Endothelial cell of umbilical vein (primary cell): ENCODE data around the gene ZDHHC23. TPM values are rescaled to one million over a fixed set of nuclear protein-coding genes. Genes with fewer than 3 reads are reported as not detected.

Source experiments
- BruUV-seq: library from RNA; stranded (reverse); fragments of 400-500 nt; replicated peaks from 2 replicates; lab custom pipeline; 2021; lab: Mats Ljungman, UMichigan
- CTCF ChIA-PET: fragments of 300-600, 350-600 bp; sonication (Branson Sonifier 250); formaldehyde crosslinking; loops from one replicate; lab custom pipeline; 2021; ENCODE audit warnings: antibody characterized with exemption, inconsistent platforms; lab: Charles Lee
- POLR2A ChIA-PET: fragments of 300-600, 350-600 bp; sonication (Branson Sonifier 250); formaldehyde crosslinking; loops from one replicate; lab custom pipeline; 2021; ENCODE audit warnings: antibody characterized with exemption, inconsistent platforms; lab: Charles Lee
- DNase-seq: peaks from one replicate; pipeline ENCODE4 v3.0.0-alpha.2; 2011; ENCODE audit warnings: low read depth, low spot score
- FAIRE-seq: peaks from 2 replicates; lab custom pipeline; 2011; peaks lifted over from hg19 to GRCh38; lab: Jason Lieb, UNC
- H2AFZ ChIP-seq: 2 replicates; pipeline ENCODE4 v1.6.0; 2012; ENCODE audit warnings: low read depth, low read length, control low read depth, inconsistent platforms
- H3K27ac ChIP-seq: 2 replicates; pipeline ENCODE4 v1.5.1; 2011; ENCODE audit warnings: low read depth, mild to moderate bottlenecking, control low read depth, low read length, moderate library complexity; ENCODE audit not compliant: insufficient read depth
- H3K27me3 ChIP-seq, 2 experiments: 2 replicates each; pipeline versions ENCODE4 v1.6.0 to v1.6.1; 2011; ENCODE audit warnings: low read length in 2 of 2, mixed read lengths in 1 of 2; ENCODE audit not compliant: control insufficient read depth in 2 of 2, insufficient read depth in 2 of 2
- H3K36me3 ChIP-seq, 2 experiments: 2 replicates in 1 of 2; 3 replicates in 1 of 2; pipeline ENCODE4 v1.5.1; 2011; ENCODE audit warnings: low read length in 2 of 2, mild to moderate bottlenecking in 1 of 2, moderate library complexity in 1 of 2; ENCODE audit not compliant: control insufficient read depth in 2 of 2, insufficient read depth in 2 of 2; ENCODE audit errors: extremely low read depth in 1 of 2
- H3K4me1 ChIP-seq: 3 replicates; pipeline ENCODE4 v1.5.1; 2011; ENCODE audit warnings: mild to moderate bottlenecking, low read length; ENCODE audit not compliant: control insufficient read depth, insufficient read depth; ENCODE audit errors: extremely low read depth
- H3K4me2 ChIP-seq: 2 replicates; pipeline ENCODE4 v1.6.1; 2011; ENCODE audit warnings: low read length, control low read depth, mixed read lengths; ENCODE audit not compliant: insufficient read depth
- H3K4me3 ChIP-seq, 3 experiments: fragments of 200-600 bp in 1 of 3; sonication (generic), shearing (Covaris generic) in 1 of 3; replicated peaks in 1 of 3; 2 replicates each; pipeline ENCODE4 v1.5.1; 2011 to 2016; ENCODE audit warnings: control low read depth in 3 of 3, low read length in 3 of 3, mild to moderate bottlenecking in 2 of 3, inconsistent platforms in 1 of 3, low read depth in 1 of 3, moderate library complexity in 1 of 3; ENCODE audit not compliant: insufficient read depth in 1 of 3
- H3K79me2 ChIP-seq: 2 replicates; pipeline ENCODE4 v1.6.0; 2012; ENCODE audit warnings: low read length, inconsistent platforms; ENCODE audit not compliant: control insufficient read depth, insufficient read depth
- H3K9ac ChIP-seq: replicated peaks from 2 replicates; pipeline ENCODE3; 2011; ENCODE audit warnings: low read length, control low read depth; ENCODE audit not compliant: insufficient read depth; ENCODE audit errors: extremely low read depth
- H3K9me1 ChIP-seq: replicated peaks from 3 replicates; pipeline ENCODE4 v1.6.0; 2011; ENCODE audit warnings: mild to moderate bottlenecking, low read length; ENCODE audit not compliant: control insufficient read depth, insufficient read depth; ENCODE audit errors: extremely low read depth
- H3K9me3 ChIP-seq: replicated peaks from 2 replicates; pipeline ENCODE4 v1.5.1; 2012; ENCODE audit warnings: low read length, inconsistent platforms; ENCODE audit not compliant: control insufficient read depth, insufficient read depth
- H4K20me1 ChIP-seq: replicated peaks from 2 replicates; pipeline ENCODE3; 2011; ENCODE audit warnings: mild to moderate bottlenecking, low read length; ENCODE audit not compliant: control insufficient read depth, insufficient read depth; ENCODE audit errors: extremely low read depth
- EZH2 ChIP-seq: IDR thresholded peaks from 2 replicates; pipeline ENCODE4 v1.6.1; 2012; ENCODE audit warnings: borderline replicate concordance, low read depth, mild to moderate bottlenecking, moderate library complexity, low read length, inconsistent platforms; ENCODE audit not compliant: severe bottlenecking
- FOS ChIP-seq: IDR thresholded peaks from 2 replicates; pipeline ENCODE4 v1.6.1; 2011; ENCODE audit warnings: mild to moderate bottlenecking, low read length, moderate library complexity, borderline replicate concordance; ENCODE audit not compliant: insufficient read depth
- GATA2 ChIP-seq: IDR thresholded peaks from 2 replicates; pipeline ENCODE4 v1.7.0; 2011; ENCODE audit warnings: low read depth, mild to moderate bottlenecking, moderate library complexity, mixed read lengths, low read length; ENCODE audit not compliant: insufficient read length, insufficient read depth
- JUN ChIP-seq: IDR thresholded peaks from 2 replicates; pipeline ENCODE4 v1.6.1; 2011; ENCODE audit warnings: borderline replicate concordance, low read depth; ENCODE audit not compliant: insufficient read length, insufficient read depth
- MAX ChIP-seq: IDR thresholded peaks from 2 replicates; pipeline ENCODE4 v1.6.1; 2011; ENCODE audit not compliant: insufficient read depth, insufficient read length
- MYC ChIP-seq: IDR thresholded peaks from one replicate; pipeline ENCODE4 v1.6.1; 2011; ENCODE audit warnings: mild to moderate bottlenecking, low read depth, low read length
- POLR2A ChIP-seq: IDR thresholded peaks from 2 replicates; pipeline ENCODE4 v1.6.1; 2012; ENCODE audit warnings: low read depth, mild to moderate bottlenecking, control low read depth, low read length
- POLR2AphosphoS5 ChIP-seq: IDR thresholded peaks from 2 replicates; pipeline ENCODE4 v1.6.1; 2012; ENCODE audit warnings: low read depth, mild to moderate bottlenecking, control low read depth, low read length, moderate library complexity; ENCODE audit not compliant: insufficient read depth
- dilution Hi-C: fragments of 300-500 bp; cut with MboI; formaldehyde crosslinking; loops from one replicate; pipeline ENCODE4 v1.15.0; 2019; ENCODE audit warnings: low sequenced_read_pairs; ENCODE audit not compliant: extremely low pct_ligation_motif_present
- intact Hi-C: fragments of 100-400 bp; cut with micrococcal nuclease; formaldehyde crosslinking; loops from one replicate; pipeline ENCODE4 v1.10.0; 2022
- polyA plus RNA-seq, 4 experiments: library from polyadenylated mRNA; depleted of rRNA in 3 of 4; stranded (reverse) in 3 of 4; unstranded in 1 of 4; fragments of >200 nt; gene quantifications; 2 replicates each; pipeline versions ENCODE4 v1.2.1 to v1.2.3, GENCODE V29; 2011 to 2012; ENCODE audit warnings: missing spikeins in 1 of 4
- total RNA-seq: library from RNA; stranded (reverse); gene quantifications from 2 replicates; pipeline ENCODE4 v1.2.3, GENCODE V29; 2021
- TF ChIP-seq, protein P1 (sequence below), 2 donors: IDR thresholded peaks; 1 replicate in 1 of 2; 2 replicates in 1 of 2; pipeline ENCODE4 v1.5.1; 2011; ENCODE audit warnings: low read length in 2 of 2, mild to moderate bottlenecking in 2 of 2, moderate library complexity in 2 of 2, control low read depth in 1 of 2, inconsistent platforms in 1 of 2, low read depth in 1 of 2; ENCODE audit not compliant: insufficient read depth in 1 of 2; ENCODE audit errors: extremely low read depth in 1 of 2

The ZDHHC23 gene
- total and polyA plus RNA-seq, 2 donors (not counting 3 experiments of a cell fraction or from before 2014, with no cell fraction given): 0.99 to 3.2 TPM

DNA sequence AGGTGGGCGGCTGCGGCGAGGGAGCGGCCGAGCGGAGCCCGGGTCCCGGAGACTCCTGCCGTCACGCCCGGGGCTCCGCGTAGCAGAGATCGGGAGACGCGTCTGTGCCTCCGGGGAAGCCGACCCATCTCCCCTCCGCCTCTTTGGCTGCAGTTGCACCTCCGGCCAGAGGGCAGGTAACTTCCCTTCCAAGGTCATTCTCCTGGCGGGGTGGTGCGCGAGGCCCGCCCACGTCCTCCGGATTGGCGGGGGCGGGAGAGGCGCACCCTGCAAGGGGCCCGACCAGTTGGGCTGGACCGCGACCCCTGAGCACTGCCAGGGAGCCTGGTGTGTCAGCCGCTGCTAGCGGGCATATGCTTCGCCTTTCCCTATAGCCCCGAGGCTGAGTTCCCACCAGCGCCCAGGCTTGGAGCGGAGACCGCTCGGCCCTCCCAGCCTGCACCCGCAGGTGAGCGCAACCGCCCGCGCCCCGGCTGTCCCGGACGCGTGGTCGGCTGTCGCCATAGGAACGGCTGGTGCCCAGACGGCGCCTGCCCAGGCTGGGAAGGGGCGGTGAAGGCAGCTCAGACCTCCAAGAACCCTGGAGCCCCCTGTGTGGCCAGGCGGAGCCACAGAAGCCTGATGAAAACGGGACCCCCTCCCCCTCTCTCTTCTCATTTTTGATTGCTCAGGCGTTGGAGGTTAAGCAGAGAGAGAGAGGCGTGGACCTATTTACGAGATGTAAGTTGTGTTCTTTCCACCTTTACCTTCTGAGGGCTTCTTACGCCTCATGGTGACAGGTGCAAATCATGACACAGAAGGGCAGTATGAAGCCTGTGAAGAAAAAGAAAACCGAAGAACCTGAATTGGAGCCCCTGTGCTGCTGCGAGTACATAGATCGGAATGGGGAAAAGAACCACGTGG, 453 bp downstream of the ZDHHC23 start:
- Histone ChIP-seq H2AFZ (peak overlapping the region; percentile 38), H3K9me3 (no peaks in the 10 kb centered on the region), H3K9ac (no peak overlapping the region), H3K27me3 (no peaks in the 10 kb centered on the region), H3K79me2 (no peaks in the 10 kb centered on the region), H3K4me1 (peaks cover 7% of the 10 kb centered on the region), H3K4me3 (peak overlapping the region; percentile 4 to 63 (median 61)), H3K9me1 (no peaks in the 10 kb centered on the region), H3K27ac (no peak overlapping the region), H3K4me2 (peak overlapping the region; percentile 45), H3K36me3 (no peaks in the 10 kb centered on the region), H4K20me1 (no peaks in the 10 kb centered on the region)
- DNase-seq (peak; percentile 9), FAIRE-seq (no peak)
- no peak for TF ChIP-seq POLR2AphosphoS5
- no peak for TF ChIP-seq POLR2A
- TF ChIP-seq GATA2: no peak
- no peak for TF ChIP-seq MAX
- peak; percentile 53 for TF ChIP-seq EZH2
- dilution Hi-C loops (no loop called here), intact Hi-C loops (loop anchor here (2.0 to 10.0 kb wide), 3 partner anchors 109 to 211 kb away; partner anchors contain the start of genes CCDC191 and QTRT2)
- no TSS peak for BruUV-seq
- POLR2A ChIA-PET: no interaction called here
- CTCF ChIA-PET: no interaction called here

DNA sequence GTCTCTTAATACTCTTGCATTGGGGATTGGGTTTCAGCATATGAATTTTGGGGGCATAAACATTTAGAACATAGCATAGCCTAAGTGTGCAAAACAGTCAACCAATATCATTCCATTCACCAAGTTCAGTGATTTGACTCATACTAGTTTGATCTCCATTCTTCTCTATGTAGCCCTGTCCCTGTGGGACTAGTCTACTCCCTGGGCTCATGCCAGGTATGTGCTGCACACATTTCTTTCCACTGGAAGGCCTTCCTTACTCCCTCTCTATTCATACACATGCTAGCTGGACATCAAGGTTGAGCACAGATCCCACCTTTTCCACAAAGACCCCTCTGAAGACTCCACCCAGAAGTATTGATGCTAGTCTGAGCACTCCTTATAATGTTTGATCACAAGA, 5.1 kb downstream of the ZDHHC23 start:
- Histone ChIP-seq H4K20me1 (no peaks in the 10 kb centered on the region), H3K27me3 (no peaks in the 10 kb centered on the region), H3K4me2 (no peak overlapping the region), H2AFZ (no peak overlapping the region), H3K9me3 (no peaks in the 10 kb centered on the region), H3K4me3 (no peak overlapping the region), H3K27ac (no peak overlapping the region), H3K4me1 (peaks cover 20% of the 10 kb centered on the region), H3K9me1 (no peaks in the 10 kb centered on the region), H3K36me3 (no peaks in the 10 kb centered on the region), H3K79me2 (no peaks in the 10 kb centered on the region), H3K9ac (no peak overlapping the region)
- POLR2A ChIA-PET: no interaction called here
- no peak for FAIRE-seq
- no TSS peak for BruUV-seq
- no peak for DNase-seq
- TF ChIP-seq FOS: no peak
- TF ChIP-seq JUN: no peak
- TF ChIP-seq EZH2: no peak
- no peak for TF ChIP-seq MAX
- TF ChIP-seq, protein P1, sequence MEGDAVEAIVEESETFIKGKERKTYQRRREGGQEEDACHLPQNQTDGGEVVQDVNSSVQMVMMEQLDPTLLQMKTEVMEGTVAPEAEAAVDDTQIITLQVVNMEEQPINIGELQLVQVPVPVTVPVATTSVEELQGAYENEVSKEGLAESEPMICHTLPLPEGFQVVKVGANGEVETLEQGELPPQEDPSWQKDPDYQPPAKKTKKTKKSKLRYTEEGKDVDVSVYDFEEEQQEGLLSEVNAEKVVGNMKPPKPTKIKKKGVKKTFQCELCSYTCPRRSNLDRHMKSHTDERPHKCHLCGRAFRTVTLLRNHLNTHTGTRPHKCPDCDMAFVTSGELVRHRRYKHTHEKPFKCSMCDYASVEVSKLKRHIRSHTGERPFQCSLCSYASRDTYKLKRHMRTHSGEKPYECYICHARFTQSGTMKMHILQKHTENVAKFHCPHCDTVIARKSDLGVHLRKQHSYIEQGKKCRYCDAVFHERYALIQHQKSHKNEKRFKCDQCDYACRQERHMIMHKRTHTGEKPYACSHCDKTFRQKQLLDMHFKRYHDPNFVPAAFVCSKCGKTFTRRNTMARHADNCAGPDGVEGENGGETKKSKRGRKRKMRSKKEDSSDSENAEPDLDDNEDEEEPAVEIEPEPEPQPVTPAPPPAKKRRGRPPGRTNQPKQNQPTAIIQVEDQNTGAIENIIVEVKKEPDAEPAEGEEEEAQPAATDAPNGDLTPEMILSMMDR (IDR thresholded peaks at IDR 0.05; ENCODE audit: extremely low read depth in 1 of 2, insufficient read depth in 1 of 2, low read depth in 1 of 2, low read length in 2 of 2): no peak
- no peak for TF ChIP-seq MYC
- no peak for TF ChIP-seq GATA2
- TF ChIP-seq POLR2AphosphoS5: no peak
- TF ChIP-seq POLR2A: no peak
- CTCF ChIA-PET: interaction anchor here (0.6 to 1.4 kb wide), 4 partner anchors 8 to 105 kb away, joined by 3 to 6 read pairs (median 3); no protein-coding TSS in a partner anchor
- intact Hi-C loops (no loop called here), dilution Hi-C loops (no loop called here)
